Muscle of leg (tissue), 11 donors: ENCODE data around the gene STN1. TPM values are rescaled to one million over a fixed set of nuclear protein-coding genes. Genes with fewer than 3 reads are reported as not detected.

Experiments used
- DNase-seq: peaks from one replicate; pipeline ENCODE4 v3.0.0; 2013
- H3K27ac ChIP-seq: one replicate; pipeline ENCODE4 v1.5.1; 2013; ENCODE audit warnings: mild to moderate bottlenecking, low read length, control low read depth
- H3K27me3 ChIP-seq: one replicate; pipeline ENCODE4 v1.6.1; 2013; ENCODE audit warnings: low read length; ENCODE audit not compliant: control insufficient read depth, insufficient read depth
- H3K36me3 ChIP-seq: one replicate; pipeline ENCODE4 v1.6.1; 2013; ENCODE audit warnings: low read length; ENCODE audit not compliant: control insufficient read depth, insufficient read depth
- H3K4me1 ChIP-seq: one replicate; pipeline ENCODE4 v1.6.1; 2013; ENCODE audit warnings: low read length; ENCODE audit not compliant: control insufficient read depth, insufficient read depth
- H3K4me3 ChIP-seq: one replicate; pipeline ENCODE4 v1.5.1; 2013; ENCODE audit warnings: low read length, control low read depth
- H3K9me3 ChIP-seq: replicated peaks from 2 replicates; pipeline ENCODE4 v1.6.1; 2013; ENCODE audit warnings: low read depth, low read length; ENCODE audit not compliant: control insufficient read depth
- WGBS: methylation state at CpG from one replicate; pipeline ENCODE4 v1.1.5; 2013; ENCODE audit warnings: missing lambda C conversion rate; ENCODE audit not compliant: insufficient coverage; 5-methylcytosine and 5-hydroxymethylcytosine counted together
- polyA plus RNA-seq, 8 donors: library from polyadenylated mRNA; unstranded; fragments of 120-200 nt; gene quantifications; one replicate each; pipeline versions ENCODE4 v1.2.1 to v1.2.3, GENCODE V29; 2013; ENCODE audit warnings: inconsistent platforms in 1 of 8, low replicate concordance in 1 of 8; ENCODE audit not compliant: insufficient read length in 8 of 8, insufficient read depth in 1 of 8
- total RNA-seq: library from RNA; stranded (reverse); fragments of 120-200 nt; gene quantifications from one replicate; pipeline ENCODE4 v1.2.4, GENCODE V29; 2013

Gene STN1
- total and polyA plus RNA-seq, 9 donors = 17.9 to 25.6 (median 19.0) TPM

DNA sequence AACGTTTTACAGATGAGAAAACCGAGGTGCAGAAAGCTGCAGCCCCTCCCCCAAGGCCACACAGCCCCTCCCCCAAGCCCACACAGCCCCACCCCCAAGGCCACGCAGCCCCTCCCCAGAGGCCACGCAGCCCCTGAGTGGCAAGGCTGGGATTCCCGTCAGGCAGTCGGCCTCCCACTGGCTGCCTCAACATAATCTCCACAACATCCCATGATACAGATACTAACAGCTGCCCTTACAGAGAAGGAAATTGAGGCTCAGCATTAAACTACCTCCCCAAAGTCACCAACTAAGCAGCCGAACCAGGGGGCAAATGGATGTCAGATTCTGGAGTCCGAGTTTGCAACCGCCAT is 78.5 kb downstream of the STN1 start:
- Histone ChIP-seq H3K4me1 (peaks cover 80% of the 10 kb centered on the region), H3K27ac (peak overlapping the region; percentile 85), H3K36me3 (peaks cover 2% of the 10 kb centered on the region), H3K4me3 (no peak overlapping the region), H3K27me3 (no peaks in the 10 kb centered on the region), H3K9me3 (no peaks in the 10 kb centered on the region)
- 86% methylated on average over 3 of the region's 9 CpGs for WGBS
- no peak for DNase-seq

- peak overlapping the region; percentile 85 for H3K27ac ChIP-seq
- peaks cover 80% of the 10 kb centered on the region for H3K4me1 ChIP-seq
- DNase-seq = peak; percentile 57
- 66% methylated on average over 8 of the region's 13 CpGs for WGBS
- H3K27me3 ChIP-seq = no peaks in the 10 kb centered on the region
- H3K4me3 ChIP-seq = no peak overlapping the region
- H3K9me3 ChIP-seq = no peaks in the 10 kb centered on the region
- H3K36me3 ChIP-seq = peaks cover 2% of the 10 kb centered on the region
Observed at GRCh38 chr10:103838862-103839518, 79.0 kb downstream of the STN1 start.

DNA sequence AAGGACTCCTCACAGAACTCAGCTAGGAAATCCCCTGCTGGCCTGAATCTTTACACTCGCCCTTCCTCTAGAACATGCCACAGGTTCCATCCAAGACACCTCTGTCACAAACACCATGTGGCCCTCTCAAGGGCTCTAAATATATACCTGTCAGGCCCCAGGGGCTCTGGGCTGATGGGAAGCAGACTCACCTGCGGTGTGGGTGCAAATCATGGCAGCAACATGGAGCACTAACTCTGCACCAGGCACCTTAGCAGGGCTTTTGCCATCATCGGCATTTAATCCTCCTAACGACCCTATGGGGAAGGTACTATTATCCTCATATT is 80.0 kb downstream of the STN1 start:
- Histone ChIP-seq H3K27me3 (no peaks in the 10 kb centered on the region), H3K36me3 (peaks cover 2% of the 10 kb centered on the region), H3K27ac (no peak overlapping the region), H3K4me3 (no peak overlapping the region), H3K9me3 (no peaks in the 10 kb centered on the region), H3K4me1 (peaks cover 76% of the 10 kb centered on the region)
- WGBS = 100% methylated on average over 1 of the region's 4 CpGs
- no peak for DNase-seq

GRCh38 chr10:103837370-103838069 is 80.5 kb downstream of the STN1 start:
- 63% methylated on average over 7 of the region's 10 CpGs for WGBS
- no peak overlapping the region for H3K4me3 ChIP-seq
- no peak overlapping the region for H3K27ac ChIP-seq
- no peaks in the 10 kb centered on the region for H3K9me3 ChIP-seq
- no peak for DNase-seq
- H3K36me3 ChIP-seq = peaks cover 2% of the 10 kb centered on the region
- H3K27me3 ChIP-seq = no peaks in the 10 kb centered on the region
- peaks cover 76% of the 10 kb centered on the region for H3K4me1 ChIP-seq

GRCh38 chr10:103836861-103837260 is 81.1 kb downstream of the STN1 start:
- Histone ChIP-seq H3K9me3 (no peaks in the 10 kb centered on the region), H3K4me3 (no peak overlapping the region), H3K27me3 (no peaks in the 10 kb centered on the region), H3K4me1 (peaks cover 76% of the 10 kb centered on the region), H3K27ac (no peak overlapping the region), H3K36me3 (peaks cover 2% of the 10 kb centered on the region)
- WGBS = 34% methylated on average over 4 of the region's 9 CpGs
- peak; percentile 61 for DNase-seq

GRCh38 chr10:103836273-103836672 is 81.7 kb downstream of the STN1 start:
- Histone ChIP-seq H3K36me3 (peaks cover under 1% of the 10 kb centered on the region), H3K9me3 (no peaks in the 10 kb centered on the region), H3K27me3 (no peaks in the 10 kb centered on the region), H3K4me1 (peaks cover 72% of the 10 kb centered on the region), H3K27ac (no peak overlapping the region), H3K4me3 (no peak overlapping the region)
- WGBS = 57% methylated on average over 1 of the region's 1 CpG
- no peak for DNase-seq

- Histone ChIP-seq H3K4me3 (no peak overlapping the region), H3K27me3 (no peaks in the 10 kb centered on the region), H3K9me3 (no peaks in the 10 kb centered on the region), H3K36me3 (no peaks in the 10 kb centered on the region), H3K4me1 (peaks cover 66% of the 10 kb centered on the region), H3K27ac (peak overlapping the region; percentile 78)
- WGBS = 21% methylated on average over 14 of the region's 20 CpGs
- DNase-seq = peak; percentile 91
Observed at GRCh38 chr10:103835096-103836050, 82.6 kb downstream of the STN1 start.

DNA sequence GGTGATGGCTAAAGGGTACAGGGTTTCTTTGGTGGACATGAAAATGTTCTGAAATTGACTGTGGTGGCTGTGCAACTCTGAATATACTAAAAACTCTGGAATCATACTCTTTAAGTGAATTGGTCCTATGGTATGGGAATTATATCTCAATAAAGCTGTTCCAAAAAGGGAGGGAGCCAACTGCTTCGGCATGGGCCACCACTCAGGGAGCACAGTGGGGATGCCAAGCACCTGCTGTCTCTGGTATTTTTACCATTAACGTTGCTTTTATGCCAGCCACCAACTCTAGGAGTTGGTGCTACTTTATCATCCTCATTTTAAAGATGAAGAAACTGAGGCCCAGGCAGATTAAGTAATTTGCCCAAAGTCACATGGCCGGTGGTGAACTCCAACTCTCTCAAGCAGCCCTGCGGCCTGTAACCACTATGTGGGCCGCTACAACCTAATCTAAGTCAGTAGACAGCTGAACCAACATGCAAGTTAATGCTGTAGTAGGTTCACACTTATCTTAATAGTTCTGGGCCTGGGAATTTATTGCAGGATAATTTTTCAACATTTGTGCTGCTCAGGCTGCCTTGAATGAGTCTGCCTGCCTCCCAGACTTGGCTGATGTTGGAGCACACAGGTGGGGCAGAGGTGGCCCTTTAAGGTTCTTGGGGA is 83.4 kb downstream of the STN1 start:
- H3K36me3 ChIP-seq = no peaks in the 10 kb centered on the region
- WGBS = 65% methylated on average over 3 of the region's 5 CpGs
- no peak for DNase-seq
- H3K4me3 ChIP-seq = no peak overlapping the region
- no peaks in the 10 kb centered on the region for H3K27me3 ChIP-seq
- H3K4me1 ChIP-seq = peaks cover 58% of the 10 kb centered on the region
- H3K27ac ChIP-seq = peak overlapping the region; percentile 78
- no peaks in the 10 kb centered on the region for H3K9me3 ChIP-seq

- peaks cover 52% of the 10 kb centered on the region for H3K4me1 ChIP-seq
Observed at GRCh38 chr10:103833731-103834365, 84.1 kb downstream of the STN1 start.

More at GRCh38 chr10:103833731-103834365, 84.1 kb downstream of the STN1 start:
- no peaks in the 10 kb centered on the region for H3K9me3 ChIP-seq
- no peaks in the 10 kb centered on the region for H3K27me3 ChIP-seq
- 73% methylated on average over 2 of the region's 5 CpGs for WGBS
- no peaks in the 10 kb centered on the region for H3K36me3 ChIP-seq
- H3K27ac ChIP-seq = peak overlapping the region; percentile 59
- peak; percentile 82 for DNase-seq
- no peak overlapping the region for H3K4me3 ChIP-seq
